ENCODE measurements around the gene ZNF432.
"Not testable (repeated sequence)": the region's sequence is repeated elsewhere in the genome, so short reads cannot be mapped to it uniquely, and the experiment has no call there.

Gene ZNF432

DNA sequence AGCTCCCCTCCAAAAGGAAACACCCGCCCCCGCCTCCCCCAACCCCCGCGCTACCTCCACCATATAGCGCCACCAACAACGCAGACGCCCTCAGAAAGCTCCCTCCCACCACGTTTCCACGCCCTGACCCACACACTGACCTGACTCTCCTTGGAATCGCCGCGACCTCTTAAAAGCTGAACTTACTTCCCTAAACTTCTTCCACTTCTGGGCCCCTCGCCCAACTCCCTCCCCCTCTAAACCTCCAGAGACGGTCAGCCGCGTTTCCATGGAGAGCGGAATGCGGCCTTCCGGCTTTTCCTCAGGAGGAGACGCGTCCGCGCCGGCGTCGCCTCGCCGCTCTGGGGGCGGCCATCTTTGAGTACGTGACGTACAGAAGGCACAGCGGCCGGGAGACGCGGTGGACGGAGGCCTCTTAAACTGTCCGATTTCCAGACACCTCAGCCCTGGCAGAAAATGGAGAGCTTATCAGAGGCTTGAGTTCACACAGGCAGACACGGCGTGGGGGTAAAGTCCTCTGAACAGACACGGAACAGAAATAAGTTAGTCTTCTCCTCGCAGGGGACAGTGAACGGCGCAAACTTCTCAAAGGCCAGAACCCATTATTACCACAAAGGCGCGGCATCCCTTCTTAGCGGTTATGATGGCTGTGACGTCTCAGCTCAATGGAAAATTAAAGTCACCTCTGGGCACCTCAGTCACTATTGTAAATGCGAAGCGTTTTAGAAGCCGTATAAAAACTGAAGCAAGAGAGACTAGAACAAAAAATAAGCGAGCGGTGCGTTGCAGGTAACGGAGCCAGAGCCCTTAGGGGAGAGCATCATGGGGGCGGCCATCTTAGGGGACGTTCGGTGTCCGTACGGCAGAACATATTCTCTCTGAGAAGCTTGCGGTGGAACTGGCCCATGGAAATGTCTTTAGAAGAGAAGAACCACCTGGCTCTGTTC, at the start of gene ZNF432:
TSS of gene ZNF432 (minus strand) at position 284 of the 947 bp plus-strand sequence. CDS start 1,970 bp downstream, outside the sequence.
- peak; percentile 94 for DNase-seq

DNA sequence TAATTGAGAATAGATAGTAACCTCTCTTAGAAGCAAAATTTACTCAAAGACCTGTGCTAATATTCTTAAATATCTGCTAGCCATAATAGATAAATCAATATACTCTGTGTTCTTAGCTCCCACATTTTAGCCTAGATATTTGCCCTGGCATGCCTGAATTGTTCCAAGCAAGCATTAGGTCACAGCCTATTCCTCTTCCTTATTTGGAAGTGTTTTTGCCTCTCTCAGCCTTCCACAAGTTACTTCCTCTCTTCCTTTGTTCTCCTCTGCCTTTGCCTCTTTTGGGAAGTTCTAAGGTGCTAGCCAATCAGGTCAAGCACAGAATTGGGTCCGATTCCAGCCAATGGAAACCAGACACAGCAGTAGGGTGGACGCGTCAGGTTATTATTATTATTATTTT, 47.8 kb upstream of the ZNF432 start:
- not testable (repeated sequence) for DNase-seq

DNA sequence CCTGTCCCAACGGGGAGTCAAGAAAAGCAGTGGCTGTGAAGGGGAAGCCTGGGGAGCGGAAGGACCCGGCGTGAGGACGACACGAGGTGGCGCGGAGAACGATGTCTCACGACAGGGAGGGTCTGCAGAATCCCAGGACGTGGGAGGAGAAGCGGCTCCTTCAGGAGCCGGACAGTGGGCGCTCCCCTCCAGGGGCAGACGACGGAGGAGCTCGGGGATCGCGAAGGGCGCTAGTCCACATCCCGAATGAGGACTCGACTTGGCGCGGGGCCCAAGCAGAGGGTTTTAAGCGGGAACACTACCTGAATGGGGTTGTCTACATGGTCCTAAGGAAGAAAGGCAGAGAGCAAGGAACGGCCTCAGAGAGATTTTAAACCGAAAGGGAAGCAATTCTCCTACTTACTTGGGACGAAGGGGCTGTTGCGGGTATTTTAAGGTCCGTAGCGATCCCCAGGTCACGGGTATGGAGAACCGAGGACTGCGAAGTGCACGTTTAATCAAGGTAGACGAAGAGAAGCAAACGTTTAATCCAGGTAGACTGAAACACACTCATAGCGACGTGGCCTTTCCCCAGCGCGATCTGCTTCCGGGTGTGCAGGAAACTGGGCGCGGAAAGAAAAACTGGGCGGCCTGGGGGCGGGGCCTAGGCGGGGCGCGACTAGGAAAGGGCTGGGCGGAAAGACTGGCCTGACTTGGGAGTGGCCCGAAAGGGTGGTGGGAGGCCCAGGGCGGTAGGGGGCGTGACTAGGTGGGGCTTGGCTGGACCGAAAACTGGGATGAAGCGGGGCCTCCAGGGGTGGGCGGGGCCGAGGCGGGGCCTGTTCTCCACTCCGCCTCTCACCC, 46.8 kb upstream of the ZNF432 start, which contains the start of gene ZNF841:
TSS of gene ZNF841 (minus strand) at position 594 of the 843 bp plus-strand sequence. CDS start 10,964 bp downstream, outside the sequence.
- DNase-seq = peak; percentile 84

DNA sequence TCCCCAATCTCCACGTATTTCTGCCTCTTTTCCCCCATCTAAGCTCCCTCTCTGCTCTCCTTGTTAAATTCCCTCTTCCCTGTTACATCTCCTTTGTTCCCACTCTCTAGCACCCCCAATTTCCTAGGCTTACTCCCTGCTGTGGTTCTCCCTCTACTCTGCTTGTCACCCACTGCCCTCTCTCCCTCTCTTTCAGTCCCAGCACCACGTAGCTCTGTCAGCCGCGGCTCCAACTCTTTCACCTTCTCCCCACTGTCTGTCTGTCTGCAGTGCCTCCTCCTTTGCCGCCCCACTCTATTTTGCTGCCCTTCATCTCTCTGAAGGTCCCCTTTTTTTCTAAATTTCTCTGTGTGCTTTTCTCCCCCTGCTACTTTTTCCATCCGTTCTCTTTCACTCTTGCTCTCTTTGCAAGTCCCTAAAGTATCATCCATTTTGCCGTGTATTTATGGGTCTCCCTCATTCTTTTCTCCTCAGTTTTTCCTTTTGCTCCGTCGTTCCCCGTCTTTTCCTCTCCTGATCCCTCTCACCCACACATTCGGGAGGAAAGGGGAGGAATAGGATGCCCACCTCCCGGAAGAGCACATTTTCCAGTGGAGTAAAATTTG, 46.0 kb upstream of the ZNF432 start:
- DNase-seq = no peak

DNA sequence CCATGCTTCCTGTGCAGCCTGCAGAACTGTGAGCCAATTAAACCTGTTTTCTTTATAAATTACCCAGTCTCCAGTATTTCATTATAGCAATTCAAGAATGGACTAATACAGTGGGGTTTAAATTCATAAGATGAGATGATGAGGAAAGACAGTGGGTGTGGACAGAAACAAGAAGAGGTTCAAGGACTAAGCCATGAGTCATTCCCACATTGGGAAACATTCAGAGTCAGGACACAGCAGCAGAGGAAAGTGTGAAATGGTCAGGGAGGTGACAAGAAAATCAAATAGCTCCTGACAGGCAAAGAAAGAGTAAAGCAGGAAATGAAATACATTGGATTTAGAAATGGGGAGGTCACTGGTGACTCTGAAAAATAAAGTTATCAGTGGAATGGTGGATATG, 37.8 kb upstream of the ZNF432 start:
- no peak for DNase-seq

DNA sequence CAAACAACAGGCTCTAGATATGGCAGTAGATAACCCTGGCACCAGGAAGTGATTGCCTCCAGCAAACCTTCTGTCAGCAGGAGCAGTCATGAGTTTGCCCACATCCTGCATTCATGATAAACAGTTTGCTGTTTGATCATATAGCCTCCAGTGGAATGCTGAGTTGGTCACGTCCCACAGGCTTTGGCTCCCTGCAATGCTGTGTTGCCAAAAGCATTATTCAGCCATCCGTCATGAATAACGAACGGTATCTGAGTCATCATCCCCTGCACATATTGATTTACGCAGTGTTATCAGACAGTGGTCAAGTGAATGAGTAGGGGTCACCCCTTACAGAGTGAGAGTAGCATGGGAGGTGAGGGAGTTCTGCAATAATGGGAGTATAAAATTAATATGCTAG, 21.9 kb upstream of the ZNF432 start:
- no peak for DNase-seq

DNA sequence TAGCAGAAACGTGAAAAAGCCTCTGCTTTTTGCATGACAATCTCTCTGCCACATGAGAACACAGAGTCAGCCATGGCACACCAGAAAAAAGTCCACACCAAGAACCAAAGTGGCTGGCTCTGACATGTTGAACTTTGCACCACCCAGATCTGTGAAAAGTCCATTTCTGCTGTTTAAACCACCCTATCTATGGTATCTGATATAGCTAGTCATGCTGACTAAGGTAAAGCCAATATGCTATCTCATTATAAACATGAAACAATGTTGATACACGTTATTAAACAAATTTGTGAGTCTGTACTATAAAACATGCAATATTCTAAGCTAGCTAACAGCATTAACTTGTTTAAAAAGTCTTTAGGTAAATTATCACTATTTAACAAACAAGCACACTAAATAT, 21.0 kb upstream of the ZNF432 start:
- no peak for DNase-seq

DNA sequence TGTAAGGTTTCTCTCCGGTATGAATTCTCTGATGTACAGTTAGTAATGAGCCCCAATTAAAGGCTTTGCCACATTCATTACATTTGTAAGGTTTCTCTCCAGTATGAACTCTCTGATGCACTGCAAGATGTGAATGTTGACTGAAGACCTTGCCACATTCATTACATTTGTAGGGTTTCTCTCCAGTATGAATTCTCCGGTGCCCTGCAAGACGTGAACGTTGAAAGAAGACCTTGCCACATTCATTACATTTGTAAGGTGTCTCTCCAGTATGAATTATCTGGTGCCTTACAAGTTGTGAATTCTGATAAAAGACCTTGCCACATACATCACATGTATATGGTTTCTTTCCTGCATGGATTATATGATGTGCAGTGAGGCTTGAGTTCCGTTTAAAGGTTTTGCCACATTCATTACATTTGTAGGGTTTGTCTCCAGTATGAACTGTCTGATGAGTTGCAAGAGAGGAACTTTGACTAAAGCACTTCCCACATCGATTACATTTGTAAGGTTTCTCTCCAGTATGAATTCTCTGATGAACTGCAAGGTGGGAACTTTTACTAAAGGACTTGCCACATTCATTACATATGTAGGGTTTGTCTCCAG, 17.7 kb upstream of the ZNF432 start:
- no peak for DNase-seq

DNA sequence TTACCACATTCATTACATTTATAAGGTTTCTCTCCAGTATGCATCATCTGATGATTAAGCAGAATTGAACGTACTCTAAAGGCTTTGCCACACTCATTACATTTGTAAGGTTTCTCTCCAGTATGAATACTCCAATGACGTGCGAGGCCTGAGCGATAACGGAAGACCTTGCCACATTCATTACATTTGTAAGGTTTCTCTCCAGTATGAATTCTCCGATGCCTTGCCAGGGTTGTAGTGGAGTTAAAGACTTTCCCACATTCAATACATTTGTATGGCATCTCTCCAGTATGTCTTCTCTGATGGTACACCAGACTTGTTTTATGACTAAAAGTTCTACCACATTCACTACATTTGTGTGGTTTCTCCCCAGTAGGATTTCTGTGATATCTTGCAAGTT, 16.8 kb upstream of the ZNF432 start:
- no peak for DNase-seq

DNA sequence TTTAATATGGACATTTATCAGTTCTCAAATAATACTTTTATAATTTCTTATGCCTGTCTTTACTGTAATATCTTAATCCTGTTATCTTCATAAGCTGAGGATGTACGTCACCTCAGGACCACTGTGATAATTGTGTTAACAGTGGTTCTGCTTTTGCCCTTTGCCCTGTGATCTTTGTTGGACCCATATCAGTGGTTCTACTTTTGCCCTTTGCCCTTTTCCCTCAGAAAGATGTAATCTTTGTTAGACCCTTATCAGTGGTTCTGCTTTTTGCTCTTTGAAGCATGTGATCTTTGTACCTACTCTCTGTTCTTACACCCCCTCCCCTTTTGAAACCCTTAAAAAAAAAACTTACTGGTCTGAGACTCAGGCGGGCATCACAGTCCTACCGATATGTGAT, 7.8 kb upstream of the ZNF432 start:
- DNase-seq = not testable (repeated sequence)

DNA sequence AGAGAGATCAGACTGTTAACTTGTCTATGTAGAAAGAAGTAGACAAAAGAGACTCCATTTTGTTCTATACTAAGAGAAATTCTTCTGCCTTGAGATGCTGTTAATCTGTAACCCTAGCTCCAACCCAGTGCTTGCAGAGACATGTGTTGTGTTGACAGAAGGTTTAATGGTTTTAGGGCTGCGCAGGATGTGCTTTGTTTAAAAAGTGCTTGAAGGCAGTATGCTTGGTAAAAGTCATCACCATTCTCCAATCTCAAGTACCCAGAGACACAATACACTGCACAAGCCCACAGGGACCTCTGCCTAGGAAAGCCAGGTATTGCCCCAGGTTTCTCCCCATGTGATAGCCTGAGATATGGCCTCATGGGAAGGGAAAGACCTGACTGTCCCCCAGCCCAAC, 3.1 kb upstream of the ZNF432 start:
- DNase-seq = not testable (repeated sequence)

DNA sequence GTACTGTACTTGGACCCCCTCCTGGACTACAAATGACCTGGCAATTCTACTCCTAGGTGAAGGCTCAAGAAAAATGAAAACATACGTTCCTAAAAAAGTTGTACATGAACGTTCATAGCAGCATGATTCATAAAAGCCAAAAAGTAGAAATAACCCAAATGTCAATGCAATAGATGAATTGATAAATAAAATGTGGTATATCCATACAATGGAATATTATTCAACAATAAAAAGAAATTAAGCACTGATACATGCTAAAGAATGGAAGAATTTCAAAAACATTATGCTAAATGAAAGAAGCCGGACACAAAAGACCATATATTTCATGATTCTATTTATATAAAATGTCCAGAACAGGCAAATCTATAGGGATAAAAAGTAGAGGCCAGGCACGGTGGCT, 9.5 kb downstream of the ZNF432 start:
- no peak for DNase-seq

DNA sequence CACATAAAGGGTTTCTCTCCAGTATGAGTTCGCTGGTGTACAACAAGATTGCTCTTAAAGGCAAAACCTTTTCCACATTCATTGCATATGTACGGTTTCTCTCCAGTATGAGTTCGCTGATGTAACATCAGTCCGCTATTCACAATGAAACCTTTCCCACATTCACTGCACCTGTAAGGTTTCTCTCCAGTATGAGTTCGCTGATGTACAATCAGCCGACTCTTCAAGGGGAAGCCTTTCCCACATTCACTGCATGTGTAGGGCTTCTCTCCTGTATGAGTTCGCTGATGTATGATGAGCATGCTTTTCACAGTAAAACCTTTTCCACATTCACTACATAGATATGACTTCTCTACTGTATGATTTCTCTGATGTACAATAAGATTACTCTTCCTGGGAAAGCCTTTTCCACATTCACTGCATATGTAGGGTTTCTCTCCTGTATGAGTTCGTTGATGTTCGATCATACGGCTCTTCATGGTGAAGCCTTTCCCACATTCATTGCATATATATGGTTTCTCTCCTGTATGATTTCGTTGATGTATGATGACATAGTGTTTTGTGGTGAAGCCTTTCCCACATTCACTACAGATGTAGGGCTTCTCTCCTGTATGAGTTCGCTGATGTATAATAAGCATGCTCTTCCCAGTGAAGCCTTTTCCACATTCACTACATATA, 14.4 kb downstream of the ZNF432 start:
- DNase-seq = no peak

DNA sequence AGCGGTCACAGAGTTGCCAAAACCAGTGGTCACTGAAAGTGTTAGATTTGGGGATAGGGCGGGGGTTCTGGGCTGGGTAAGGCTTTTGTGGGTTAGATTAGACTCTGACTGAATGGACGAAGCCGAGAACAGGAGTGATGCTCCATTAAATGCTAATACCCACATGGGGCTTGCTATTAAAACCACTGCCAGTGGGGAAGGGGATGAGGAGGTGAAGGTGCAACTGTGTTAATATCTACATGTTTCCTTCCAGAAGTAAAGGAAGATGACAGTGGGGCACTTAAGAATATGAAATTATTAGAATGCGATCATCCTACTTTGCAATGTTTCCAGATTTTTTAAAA, 19.9 kb downstream of the ZNF432 start:
- DNase-seq = no peak

DNA sequence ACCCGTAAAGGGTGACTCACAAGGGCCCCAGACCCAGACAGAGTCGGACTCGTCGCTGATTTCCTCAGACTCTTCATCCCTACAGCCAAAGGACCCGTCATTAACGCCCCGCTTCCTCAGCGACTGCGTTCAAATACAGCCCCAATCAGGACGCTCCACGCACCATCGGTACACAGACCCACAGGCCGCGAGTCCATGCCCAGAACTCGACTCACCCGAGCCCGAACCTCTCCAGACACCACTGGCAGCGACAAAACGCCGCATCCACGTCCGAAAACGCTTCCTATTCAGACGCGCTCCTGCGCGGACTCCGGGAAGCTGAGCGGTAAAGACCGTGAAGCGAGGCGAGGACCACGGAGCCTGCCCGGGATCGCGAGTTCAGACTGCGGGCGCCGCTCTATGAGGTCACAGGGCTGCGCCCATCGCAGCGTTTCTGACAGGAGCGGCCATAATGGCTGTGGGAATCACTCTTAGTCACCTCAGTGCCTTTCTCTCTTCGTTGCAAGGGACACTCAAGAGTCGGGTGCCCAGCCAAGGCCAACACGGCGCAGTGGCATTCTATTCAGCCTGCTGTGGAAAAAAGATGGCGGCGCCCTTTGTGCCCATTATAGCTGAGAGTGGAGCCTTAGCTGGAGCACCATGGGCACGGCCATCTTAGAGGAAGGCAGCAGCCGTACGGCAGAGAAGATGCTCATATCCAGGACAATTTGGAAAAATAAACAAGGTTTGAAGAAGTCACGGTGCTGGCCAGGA, 20.4 kb downstream of the ZNF432 start, which contains the start of gene ZNF614:
TSS of gene ZNF614 (minus strand) at position 353 of the 753 bp plus-strand sequence. CDS start 2,634 bp downstream, outside the sequence.
- peak; percentile 54 for DNase-seq

DNA sequence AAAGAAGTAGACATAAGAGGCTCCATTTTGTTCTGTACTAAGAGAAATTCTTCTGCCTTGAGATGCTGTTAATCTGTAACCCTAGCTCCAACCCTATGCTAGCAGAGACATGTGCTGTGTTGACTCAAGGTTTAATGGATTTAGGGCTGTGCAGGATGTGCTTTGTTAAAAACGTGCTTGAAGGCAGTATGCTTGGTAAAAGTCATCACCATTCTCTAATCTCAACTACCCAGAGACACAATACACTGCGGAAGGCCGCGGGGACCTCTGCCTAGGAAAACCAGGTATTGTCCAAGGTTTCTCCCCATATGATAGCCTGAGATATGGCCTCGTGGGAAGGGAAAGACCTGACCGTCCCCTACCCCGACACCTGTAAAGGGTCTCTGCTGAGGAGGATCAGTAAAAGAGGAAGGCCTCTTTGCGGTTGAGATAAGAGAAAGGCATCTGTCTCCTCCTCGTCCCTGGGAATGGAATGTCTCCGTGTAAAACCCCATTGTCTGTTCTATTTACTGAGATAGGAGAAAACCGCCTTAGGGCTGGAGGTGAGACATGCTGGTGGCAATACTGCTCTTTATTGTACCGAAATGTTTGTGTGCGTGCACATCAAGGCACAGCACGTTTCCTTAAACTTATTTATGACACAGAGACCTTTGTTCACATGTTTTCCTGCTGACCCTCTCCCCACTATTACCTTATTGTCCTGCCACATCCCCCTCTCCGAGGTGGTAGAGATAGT, 22.2 kb downstream of the ZNF432 start:
- not testable (repeated sequence) for DNase-seq

DNA sequence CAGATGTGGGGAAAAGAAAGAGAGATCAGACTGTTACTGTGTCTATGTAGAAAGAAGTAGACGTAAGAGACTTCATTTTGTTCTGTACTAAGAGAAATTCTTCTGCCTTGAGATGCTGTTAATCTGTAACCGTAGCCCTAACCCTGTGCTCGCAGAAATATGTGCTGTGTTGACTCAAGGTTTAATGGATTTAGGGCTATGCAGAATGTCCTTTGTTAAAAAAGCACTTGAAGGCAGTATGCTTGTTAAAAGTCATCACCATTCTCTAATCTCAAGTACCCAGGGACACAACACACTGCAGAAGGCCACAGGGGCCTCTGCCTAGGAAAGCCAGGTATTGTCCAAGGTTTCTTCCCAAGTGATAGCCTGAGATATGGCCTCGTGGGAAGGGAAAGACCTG, 24.2 kb downstream of the ZNF432 start:
- DNase-seq = not testable (repeated sequence)

DNA sequence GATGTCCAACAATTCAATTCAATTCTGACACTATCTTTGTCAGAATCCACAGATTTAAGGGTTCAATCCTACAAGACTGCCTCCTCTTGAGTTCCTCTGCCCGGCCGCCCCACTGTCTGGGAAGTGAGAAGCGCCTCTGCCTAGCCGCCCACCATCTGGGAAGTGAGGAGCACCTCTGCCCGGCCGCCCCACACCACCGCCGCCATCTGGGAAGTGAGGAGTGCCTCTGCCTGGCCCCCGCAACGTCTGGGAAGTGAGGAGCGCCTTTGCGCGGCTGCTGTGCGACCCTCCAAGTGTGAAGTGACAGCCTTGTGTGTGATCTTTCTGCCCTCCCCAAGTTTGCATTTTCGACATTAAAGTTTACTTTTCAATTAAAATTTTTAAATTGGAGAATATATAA, 26.4 kb downstream of the ZNF432 start:
- DNase-seq = no peak

DNA sequence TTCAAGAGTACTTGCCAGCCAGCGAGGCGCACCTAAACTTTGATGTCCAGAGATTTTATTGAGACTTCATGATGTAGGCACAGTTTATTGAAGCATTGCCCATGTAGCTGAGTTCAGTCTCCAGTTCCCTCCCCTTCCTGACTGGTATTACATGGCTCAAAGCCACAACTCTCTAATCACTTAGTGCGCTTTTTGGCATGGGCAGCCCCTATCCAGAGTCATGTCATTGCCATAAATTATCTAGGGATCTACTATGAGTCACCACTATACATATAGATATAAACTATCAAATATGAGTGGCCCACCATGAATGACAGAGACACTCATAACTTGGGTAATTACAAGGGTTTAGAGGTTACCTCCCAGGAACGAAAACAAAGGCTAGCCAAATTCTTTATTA, 28.1 kb downstream of the ZNF432 start:
- no peak for DNase-seq

DNA sequence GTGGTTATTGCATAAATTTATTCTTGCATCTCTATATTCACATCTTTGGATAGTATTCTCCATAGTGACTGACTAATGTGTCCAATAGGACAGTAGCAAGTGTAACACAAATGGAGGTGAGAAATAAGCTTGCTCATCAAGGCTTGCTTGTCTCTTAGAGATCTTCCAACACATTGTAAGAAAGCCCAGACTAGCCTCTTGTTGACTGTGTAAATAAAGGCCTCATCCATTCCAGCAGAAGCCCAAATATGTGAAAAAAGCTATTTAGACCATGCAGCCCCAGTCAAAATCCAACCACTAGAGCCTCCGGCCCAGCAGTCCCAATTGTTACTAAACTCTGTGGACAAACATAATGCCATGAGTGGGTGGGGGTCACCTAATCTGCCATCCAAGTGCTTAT, 38.0 kb downstream of the ZNF432 start:
- no peak for DNase-seq

Measured in GF-D8 (cell line).